HepG2 (cell line): ENCODE measurements around the gene CALML5. TPM values are rescaled to one million over a fixed set of nuclear protein-coding genes. Genes with fewer than 3 reads are reported as not detected.

Source experiments
- CENPBD1 ChIP-seq: sonication (generic); formaldehyde crosslinking; IDR thresholded peaks from 2 replicates; pipeline ENCODE4 v1.8.0; 2022; ENCODE audit warnings: missing genetic modification reagents, low read depth, mild to moderate bottlenecking, borderline replicate concordance
- CREBL2 ChIP-seq: sonication (generic); formaldehyde crosslinking; IDR thresholded peaks from 2 replicates; pipeline ENCODE4 v1.8.1; 2023; ENCODE audit warnings: missing genetic modification reagents, mild to moderate bottlenecking, borderline replicate concordance
- CREM ChIP-seq, 2 experiments: sonication (generic) in 1 of 2; formaldehyde crosslinking in 1 of 2; IDR thresholded peaks; 2 replicates each; pipeline versions ENCODE4 v1.4.0 to v1.6.1; 2016 to 2020; ENCODE audit warnings: antibody characterized with exemption in 1 of 2, mild to moderate bottlenecking in 1 of 2, missing genetic modification reagents in 1 of 2
- EZH2 ChIP-seq: conservative IDR thresholded peaks from 2 replicates; pipeline ENCODE4 v1.6.1; 2012; ENCODE audit warnings: mild to moderate bottlenecking, low read depth, low read length, moderate library complexity
- FOXA3 ChIP-seq: IDR thresholded peaks from 2 replicates; pipeline ENCODE4 v1.6.1; 2016; ENCODE audit warnings: missing genetic modification reagents, missing compliant biosample characterization
- HNRNPUL1 ChIP-seq: fragments of 200-400 bp; formaldehyde crosslinking; IDR thresholded peaks from 2 replicates; pipeline ENCODE4 v1.6.1; 2017; ENCODE audit warnings: low read depth, mild to moderate bottlenecking, low read length, moderate library complexity
- MBNL3 ChIP-seq: fragments of 250-450 bp; sonication (Bioruptor Pico); conservative IDR thresholded peaks from 2 replicates; pipeline ENCODE4 v1.8.0; 2022; ENCODE audit warnings: mild to moderate bottlenecking, inconsistent platforms
- ZBTB33 ChIP-seq: sonication (generic); formaldehyde crosslinking; IDR thresholded peaks from 2 replicates; pipeline ENCODE4 v1.4.0; 2020; ENCODE audit warnings: missing genetic modification reagents
- ZMAT3 ChIP-seq: sonication (generic); formaldehyde crosslinking; conservative IDR thresholded peaks from 2 replicates; pipeline ENCODE4 v1.7.0; 2021; ENCODE audit warnings: missing genetic modification reagents
- ZNF317 ChIP-seq: sonication (generic); formaldehyde crosslinking; IDR thresholded peaks from 2 replicates; pipeline ENCODE4 v1.5.0; 2020; ENCODE audit warnings: mild to moderate bottlenecking, missing genetic modification reagents
- ZNF546 ChIP-seq: sonication (generic); formaldehyde crosslinking; conservative IDR thresholded peaks from 2 replicates; pipeline ENCODE4 v1.8.1; 2023; ENCODE audit warnings: mild to moderate bottlenecking, missing genetic modification reagents
- ZNF724P ChIP-seq: sonication (generic); formaldehyde crosslinking; IDR thresholded peaks from 2 replicates; pipeline ENCODE4 v1.8.0; 2022; ENCODE audit warnings: missing genetic modification reagents, borderline replicate concordance
- ZSCAN21 ChIP-seq: sonication (generic); formaldehyde crosslinking; IDR thresholded peaks from 2 replicates; pipeline ENCODE4 v1.8.0; 2022; ENCODE audit warnings: mild to moderate bottlenecking, missing genetic modification reagents, moderate library complexity, borderline replicate concordance
- polyA plus RNA-seq, 8 experiments: library from polyadenylated mRNA; depleted of rRNA in 3 of 8; stranded (reverse) in 7 of 8; unstranded in 1 of 8; fragments of >200 nt; fragmentation: Illumina TruSeq in 4 of 8; extraction: Trizol in 4 of 8; gene quantifications; 2 replicates each; pipeline versions ENCODE4 v1.2.1 to v1.2.3, GENCODE V29; 2011 to 2016; ENCODE audit warnings: low read depth in 4 of 8, missing spikeins in 1 of 8, mixed read lengths in 1 of 8; ENCODE audit not compliant: insufficient read depth in 1 of 8
- total RNA-seq, 5 experiments: library from RNA; depleted of rRNA; stranded (reverse); fragments of >200 nt; fragmentation: Illumina TruSeq; extraction: Trizol; gene quantifications; 2 replicates each; pipeline ENCODE4 v1.2.3, GENCODE V29; 2016; ENCODE audit warnings: low read depth in 1 of 5
- TF ChIP-seq, protein P1 (sequence below): sonication (generic); formaldehyde crosslinking; IDR thresholded peaks from one replicate; pipeline ENCODE4 v1.5.1; 2020; ENCODE audit warnings: mild to moderate bottlenecking, missing genetic modification reagents; ENCODE audit errors: not compliant biosample characterization
- TF ChIP-seq, protein P2 (sequence below): sonication (generic); formaldehyde crosslinking; IDR thresholded peaks from 2 replicates; pipeline ENCODE4 v1.5.1; 2020; ENCODE audit warnings: missing genetic modification reagents, mild to moderate bottlenecking, borderline replicate concordance

CALML5 gene
- total and polyA plus RNA-seq, 2 of the 13 experiments (the other 11 are each of a cell fraction or from before 2014, with no cell fraction given) = not detected

DNA sequence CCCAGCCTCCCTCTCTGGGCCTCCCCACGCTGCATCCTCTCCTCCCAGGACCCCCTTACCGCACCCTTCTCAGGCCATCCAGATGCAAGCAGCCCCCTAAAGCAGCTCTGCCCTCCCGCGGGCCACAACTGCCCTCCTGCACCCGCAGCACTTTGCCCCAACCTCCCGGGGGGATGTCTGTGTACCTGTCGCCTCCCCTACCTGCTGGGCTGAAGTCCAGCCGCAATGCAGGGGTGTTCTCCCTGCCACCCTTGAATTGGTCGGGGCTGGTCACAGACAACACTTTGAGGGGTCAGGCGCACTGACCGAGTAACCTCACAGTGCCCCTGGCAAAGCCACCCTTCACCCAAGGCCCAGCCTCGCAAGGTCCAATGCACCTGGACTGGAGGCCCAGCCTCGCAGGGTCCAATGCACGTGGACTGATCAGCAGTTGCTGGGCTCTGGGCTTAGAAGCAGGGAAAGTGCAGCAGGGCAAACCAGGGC, 8.3 kb upstream of the CALML5 start (continued):
- TF ChIP-seq ZNF724P (CRISPR knock-in tag) (no peak), EZH2 (no peak), ZSCAN21 (CRISPR knock-in tag) (no peak), ZBTB33 (no peak), ZMAT3 (CRISPR knock-in tag) (no peak), CREBL2 (no peak), CENPBD1 (CRISPR knock-in tag) (no peak), CREM (IDR thresholded peaks at IDR 0.05) (no peak), CREM (CRISPR knock-in tag; IDR thresholded peaks at IDR 0.05) (no peak), ZNF546 (CRISPR knock-in tag) (no peak), ZNF317 (CRISPR knock-in tag) (no peak), FOXA3 (CRISPR knock-in tag) (no peak), MBNL3 (no peak), HNRNPUL1 (no peak)
- TF ChIP-seq, protein P1, sequence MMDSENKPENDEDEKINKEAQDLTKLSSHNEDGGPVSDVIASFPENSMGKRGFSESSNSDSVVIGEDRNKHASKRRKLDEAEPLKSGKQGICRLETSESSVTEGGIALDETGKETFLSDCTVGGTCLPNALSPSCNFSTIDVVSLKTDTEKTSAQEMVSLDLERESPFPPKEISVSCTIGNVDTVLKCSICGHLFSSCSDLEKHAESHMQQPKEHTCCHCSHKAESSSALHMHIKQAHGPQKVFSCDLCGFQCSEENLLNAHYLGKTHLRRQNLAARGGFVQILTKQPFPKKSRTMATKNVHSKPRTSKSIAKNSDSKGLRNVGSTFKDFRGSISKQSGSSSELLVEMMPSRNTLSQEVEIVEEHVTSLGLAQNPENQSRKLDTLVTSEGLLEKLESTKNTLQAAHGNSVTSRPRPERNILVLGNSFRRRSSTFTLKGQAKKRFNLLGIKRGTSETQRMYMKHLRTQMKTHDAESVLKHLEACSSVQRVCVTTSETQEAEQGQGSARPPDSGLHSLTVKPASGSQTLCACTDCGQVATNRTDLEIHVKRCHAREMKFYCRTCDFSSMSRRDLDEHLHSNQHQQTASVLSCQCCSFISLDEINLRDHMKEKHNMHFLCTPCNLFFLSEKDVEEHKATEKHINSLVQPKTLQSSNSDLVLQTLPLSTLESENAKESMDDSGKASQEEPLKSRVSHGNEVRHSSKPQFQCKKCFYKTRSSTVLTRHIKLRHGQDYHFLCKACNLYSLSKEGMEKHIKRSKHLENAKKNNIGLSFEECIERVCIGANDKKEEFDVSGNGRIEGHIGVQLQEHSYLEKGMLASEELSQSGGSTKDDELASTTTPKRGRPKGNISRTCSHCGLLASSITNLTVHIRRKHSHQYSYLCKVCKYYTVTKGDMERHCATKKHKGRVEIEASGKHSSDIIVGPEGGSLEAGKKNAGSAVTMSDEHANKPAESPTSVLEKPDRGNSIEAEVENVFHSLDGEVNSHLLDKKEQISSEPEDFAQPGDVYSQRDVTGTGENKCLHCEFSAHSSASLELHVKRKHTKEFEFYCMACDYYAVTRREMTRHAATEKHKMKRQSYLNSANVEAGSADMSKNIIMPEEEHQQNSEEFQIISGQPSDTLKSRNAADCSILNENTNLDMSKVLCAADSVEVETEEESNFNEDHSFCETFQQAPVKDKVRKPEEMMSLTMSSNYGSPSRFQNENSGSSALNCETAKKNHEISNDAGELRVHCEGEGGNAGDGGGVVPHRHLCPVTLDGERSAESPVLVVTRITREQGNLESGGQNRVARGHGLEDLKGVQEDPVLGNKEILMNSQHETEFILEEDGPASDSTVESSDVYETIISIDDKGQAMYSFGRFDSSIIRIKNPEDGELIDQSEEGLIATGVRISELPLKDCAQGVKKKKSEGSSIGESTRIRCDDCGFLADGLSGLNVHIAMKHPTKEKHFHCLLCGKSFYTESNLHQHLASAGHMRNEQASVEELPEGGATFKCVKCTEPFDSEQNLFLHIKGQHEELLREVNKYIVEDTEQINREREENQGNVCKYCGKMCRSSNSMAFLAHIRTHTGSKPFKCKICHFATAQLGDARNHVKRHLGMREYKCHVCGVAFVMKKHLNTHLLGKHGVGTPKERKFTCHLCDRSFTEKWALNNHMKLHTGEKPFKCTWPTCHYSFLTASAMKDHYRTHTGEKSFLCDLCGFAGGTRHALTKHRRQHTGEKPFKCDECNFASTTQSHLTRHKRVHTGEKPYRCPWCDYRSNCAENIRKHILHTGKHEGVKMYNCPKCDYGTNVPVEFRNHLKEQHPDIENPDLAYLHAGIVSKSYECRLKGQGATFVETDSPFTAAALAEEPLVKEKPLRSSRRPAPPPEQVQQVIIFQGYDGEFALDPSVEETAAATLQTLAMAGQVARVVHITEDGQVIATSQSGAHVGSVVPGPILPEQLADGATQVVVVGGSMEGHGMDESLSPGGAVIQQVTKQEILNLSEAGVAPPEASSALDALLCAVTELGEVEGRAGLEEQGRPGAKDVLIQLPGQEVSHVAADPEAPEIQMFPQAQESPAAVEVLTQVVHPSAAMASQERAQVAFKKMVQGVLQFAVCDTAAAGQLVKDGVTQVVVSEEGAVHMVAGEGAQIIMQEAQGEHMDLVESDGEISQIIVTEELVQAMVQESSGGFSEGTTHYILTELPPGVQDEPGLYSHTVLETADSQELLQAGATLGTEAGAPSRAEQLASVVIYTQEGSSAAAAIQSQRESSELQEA (CRISPR knock-in tag) = no peak
- TF ChIP-seq, protein P2, sequence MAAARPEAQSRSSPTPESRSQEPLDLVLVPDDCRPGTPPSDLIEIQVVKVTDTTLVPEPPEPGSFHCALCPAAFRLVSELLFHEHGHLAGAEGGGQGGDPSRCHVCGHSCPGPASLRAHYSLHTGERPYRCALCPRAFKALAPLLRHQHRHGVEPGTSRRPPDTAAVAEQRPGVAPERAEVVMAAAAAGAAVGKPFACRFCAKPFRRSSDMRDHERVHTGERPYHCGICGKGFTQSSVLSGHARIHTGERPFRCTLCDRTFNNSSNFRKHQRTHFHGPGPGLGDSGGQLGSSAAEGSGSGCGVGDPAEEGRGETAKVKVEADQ = no peak
